ENCODE data around the gene CAMTA1.

The CAMTA1 gene

DNA sequence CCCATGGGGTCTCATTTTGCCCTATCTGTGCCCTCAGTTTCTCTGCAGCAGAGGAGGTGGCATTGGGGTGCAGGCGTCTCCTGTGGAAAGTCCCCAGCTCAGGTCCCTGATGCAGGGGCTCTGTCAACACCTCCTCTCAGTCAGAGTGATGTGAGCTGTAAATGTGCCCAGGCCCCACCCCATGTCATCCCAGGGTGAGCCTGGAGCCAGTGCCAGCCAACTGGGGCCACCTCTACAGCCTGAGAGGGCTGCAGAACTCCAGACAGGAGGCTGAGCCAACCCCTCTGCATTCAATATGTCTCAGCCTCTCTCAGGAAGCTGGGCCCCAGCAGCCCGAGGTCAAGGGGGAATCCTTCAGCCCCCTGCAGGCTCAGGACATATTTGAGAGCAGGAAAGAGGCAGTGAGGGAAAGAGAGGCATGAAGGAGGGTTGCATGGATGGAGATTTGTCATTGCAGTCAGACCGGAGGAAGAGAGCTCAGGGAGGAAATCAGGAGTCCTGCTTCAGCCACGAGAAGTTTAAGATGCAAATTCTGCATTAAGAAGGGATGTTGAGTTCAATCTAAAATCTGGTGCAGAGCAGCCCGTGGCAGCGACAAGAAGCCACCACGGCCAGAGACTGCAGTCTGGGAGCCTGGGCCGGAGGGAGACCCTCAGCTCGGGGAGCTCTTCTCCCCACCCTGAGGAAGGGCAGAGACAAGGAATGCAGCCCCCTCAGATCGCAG, 697.7 kb downstream of the CAMTA1 start:
- H3K9me3 ChIP-seq (ENCODE audit: severe bottlenecking), result no peaks in the 10 kb centered on the region
- no peak overlapping the region for H3K4me3 ChIP-seq (ENCODE audit: severe bottlenecking)
- TF ChIP-seq, protein P1, sequence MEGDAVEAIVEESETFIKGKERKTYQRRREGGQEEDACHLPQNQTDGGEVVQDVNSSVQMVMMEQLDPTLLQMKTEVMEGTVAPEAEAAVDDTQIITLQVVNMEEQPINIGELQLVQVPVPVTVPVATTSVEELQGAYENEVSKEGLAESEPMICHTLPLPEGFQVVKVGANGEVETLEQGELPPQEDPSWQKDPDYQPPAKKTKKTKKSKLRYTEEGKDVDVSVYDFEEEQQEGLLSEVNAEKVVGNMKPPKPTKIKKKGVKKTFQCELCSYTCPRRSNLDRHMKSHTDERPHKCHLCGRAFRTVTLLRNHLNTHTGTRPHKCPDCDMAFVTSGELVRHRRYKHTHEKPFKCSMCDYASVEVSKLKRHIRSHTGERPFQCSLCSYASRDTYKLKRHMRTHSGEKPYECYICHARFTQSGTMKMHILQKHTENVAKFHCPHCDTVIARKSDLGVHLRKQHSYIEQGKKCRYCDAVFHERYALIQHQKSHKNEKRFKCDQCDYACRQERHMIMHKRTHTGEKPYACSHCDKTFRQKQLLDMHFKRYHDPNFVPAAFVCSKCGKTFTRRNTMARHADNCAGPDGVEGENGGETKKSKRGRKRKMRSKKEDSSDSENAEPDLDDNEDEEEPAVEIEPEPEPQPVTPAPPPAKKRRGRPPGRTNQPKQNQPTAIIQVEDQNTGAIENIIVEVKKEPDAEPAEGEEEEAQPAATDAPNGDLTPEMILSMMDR (IDR thresholded peaks at IDR 0.05; ENCODE audit: poor library complexity, severe bottlenecking), result no peak
- no peaks in the 10 kb centered on the region for H3K27me3 ChIP-seq (ENCODE audit: insufficient read depth, poor library complexity, severe bottlenecking)
- DNase-seq (ENCODE audit: low spot score) (no peak), ATAC-seq (ENCODE audit: low read depth) (no peak)
- H3K36me3 ChIP-seq (ENCODE audit: low read depth), result no peaks in the 10 kb centered on the region
- no peak overlapping the region for H3K27ac ChIP-seq (ENCODE audit: poor library complexity, severe bottlenecking)
- H3K4me1 ChIP-seq (ENCODE audit: insufficient read depth, poor library complexity, severe bottlenecking), result no peaks in the 10 kb centered on the region

DNA sequence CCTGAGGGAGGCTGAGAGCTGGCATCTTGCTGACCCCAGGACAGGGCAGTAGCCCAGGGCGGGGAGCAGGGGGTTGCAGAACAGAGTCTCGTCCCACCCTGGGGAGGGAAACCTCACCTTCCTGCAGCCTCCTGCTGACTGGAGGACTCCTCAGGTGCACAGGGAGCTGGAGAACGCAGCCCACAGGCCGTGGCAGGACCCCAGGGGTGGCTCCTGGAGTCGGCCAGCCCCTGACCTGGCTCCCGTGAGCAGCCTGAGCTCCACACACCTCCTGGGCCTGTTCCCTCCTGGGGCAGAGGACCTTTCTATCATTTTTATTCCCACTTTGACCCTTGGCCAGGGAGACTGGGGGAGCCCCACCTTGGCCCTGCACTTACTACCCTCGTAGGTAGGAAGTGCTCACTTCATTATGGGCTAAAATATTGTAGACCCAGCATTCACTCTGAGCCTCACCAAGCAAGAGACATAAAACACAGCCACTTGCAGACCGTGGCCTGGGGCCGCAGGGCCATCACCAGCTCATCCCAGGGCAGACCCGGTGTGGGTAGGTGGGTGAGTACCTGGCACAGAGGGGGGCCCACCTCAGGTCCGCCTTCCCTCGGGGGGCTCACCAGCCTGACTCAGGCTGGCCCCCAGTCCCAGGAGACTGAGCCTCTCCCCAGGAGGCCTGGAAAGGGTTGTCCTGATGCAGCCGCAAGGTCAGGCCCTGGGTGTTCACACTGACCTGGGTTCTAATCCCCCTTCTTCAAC, 698.6 kb downstream of the CAMTA1 start:
- no peak for ATAC-seq (ENCODE audit: low read depth)
- TF ChIP-seq, protein P1 (IDR thresholded peaks at IDR 0.05; ENCODE audit: poor library complexity, severe bottlenecking), result no peak
- no peaks in the 10 kb centered on the region for H3K4me1 ChIP-seq (ENCODE audit: insufficient read depth, poor library complexity, severe bottlenecking)
- H3K4me3 ChIP-seq (ENCODE audit: severe bottlenecking), result no peak overlapping the region
- H3K27ac ChIP-seq (ENCODE audit: poor library complexity, severe bottlenecking), result no peak overlapping the region
- no peak for DNase-seq (ENCODE audit: low spot score)
- no peaks in the 10 kb centered on the region for H3K27me3 ChIP-seq (ENCODE audit: insufficient read depth, poor library complexity, severe bottlenecking)
- no peaks in the 10 kb centered on the region for H3K36me3 ChIP-seq (ENCODE audit: low read depth)
- no peaks in the 10 kb centered on the region for H3K9me3 ChIP-seq (ENCODE audit: severe bottlenecking)

DNA sequence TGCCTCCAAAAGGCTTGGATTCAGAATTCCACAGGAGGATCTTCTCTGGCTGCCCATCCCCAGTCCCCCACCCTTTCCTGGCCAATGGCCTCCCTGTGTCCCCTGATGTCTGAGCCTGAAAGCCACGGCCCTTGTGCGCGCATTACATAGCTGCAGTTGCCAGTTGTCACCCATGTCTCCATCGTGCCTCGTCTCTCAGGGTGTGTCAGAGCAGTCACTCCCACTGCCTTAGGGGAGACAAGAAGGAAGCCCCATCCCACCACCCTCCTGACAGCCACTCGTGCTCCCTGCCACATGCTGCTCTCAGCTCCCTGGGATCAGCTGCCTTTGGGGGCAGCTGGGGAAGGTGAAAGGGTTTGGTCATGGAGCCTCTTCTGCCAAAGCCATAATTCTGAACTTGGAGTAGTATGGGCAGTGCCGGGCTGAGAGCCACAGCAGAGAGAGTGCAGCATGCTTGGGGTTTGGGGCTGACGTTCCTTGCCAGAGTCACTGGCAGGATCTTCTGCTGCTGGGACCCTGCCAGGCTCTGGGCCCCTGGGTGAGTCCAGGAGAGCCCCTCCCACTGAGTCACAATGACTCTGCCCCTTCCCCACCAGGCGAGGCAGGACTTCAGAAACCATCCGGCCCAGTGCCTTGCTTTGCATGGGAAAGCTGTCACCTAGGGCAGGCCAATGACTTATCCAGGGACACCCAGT, 700.0 kb downstream of the CAMTA1 start:
- no peak for DNase-seq (ENCODE audit: low spot score)
- Histone ChIP-seq H3K27me3 (ENCODE audit: insufficient read depth, poor library complexity, severe bottlenecking) (no peaks in the 10 kb centered on the region), H3K4me3 (ENCODE audit: severe bottlenecking) (no peak overlapping the region), H3K36me3 (ENCODE audit: low read depth) (no peaks in the 10 kb centered on the region), H3K9me3 (ENCODE audit: severe bottlenecking) (no peaks in the 10 kb centered on the region), H3K27ac (ENCODE audit: poor library complexity, severe bottlenecking) (no peak overlapping the region), H3K4me1 (ENCODE audit: insufficient read depth, poor library complexity, severe bottlenecking) (no peaks in the 10 kb centered on the region)
- TF ChIP-seq, protein P1 (IDR thresholded peaks at IDR 0.05; ENCODE audit: poor library complexity, severe bottlenecking), result no peak
- ATAC-seq (ENCODE audit: low read depth), result no peak

DNA sequence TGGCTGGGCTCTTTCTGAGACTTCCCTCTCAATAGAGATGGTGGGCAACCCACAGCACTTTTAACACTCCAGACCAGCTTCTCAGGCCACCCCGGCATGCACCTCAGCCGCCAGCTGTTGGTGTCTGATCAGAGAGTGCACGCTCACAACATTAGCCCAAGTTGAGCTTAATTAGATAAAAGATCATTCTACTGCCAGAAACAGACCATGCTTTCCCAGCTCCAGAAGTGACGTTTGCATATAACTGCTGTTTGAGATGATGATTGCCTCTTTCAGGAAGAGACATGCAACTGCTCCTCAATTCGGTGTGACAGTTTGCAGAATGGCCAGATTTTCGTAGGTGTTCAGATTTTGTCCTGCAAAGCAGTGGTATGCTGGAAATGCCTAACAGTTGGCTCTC, 700.6 kb downstream of the CAMTA1 start:
- no peaks in the 10 kb centered on the region for H3K9me3 ChIP-seq (ENCODE audit: severe bottlenecking)
- TF ChIP-seq, protein P1 (IDR thresholded peaks at IDR 0.05; ENCODE audit: poor library complexity, severe bottlenecking), result no peak
- H3K4me3 ChIP-seq (ENCODE audit: severe bottlenecking), result no peak overlapping the region
- H3K27me3 ChIP-seq (ENCODE audit: insufficient read depth, poor library complexity, severe bottlenecking), result no peaks in the 10 kb centered on the region
- ATAC-seq (ENCODE audit: low read depth) (no peak), DNase-seq (ENCODE audit: low spot score) (no peak)
- H3K36me3 ChIP-seq (ENCODE audit: low read depth), result no peaks in the 10 kb centered on the region
- no peak overlapping the region for H3K27ac ChIP-seq (ENCODE audit: poor library complexity, severe bottlenecking)
- H3K4me1 ChIP-seq (ENCODE audit: insufficient read depth, poor library complexity, severe bottlenecking), result peaks cover under 1% of the 10 kb centered on the region

Data from RWPE2 (cell line).